ENCODE results near the gene ITSN1.
"Not testable (repeated sequence)": the region's sequence is repeated elsewhere in the genome, so short reads cannot be mapped to it uniquely, and the experiment has no call there.

The ITSN1 gene

DNA sequence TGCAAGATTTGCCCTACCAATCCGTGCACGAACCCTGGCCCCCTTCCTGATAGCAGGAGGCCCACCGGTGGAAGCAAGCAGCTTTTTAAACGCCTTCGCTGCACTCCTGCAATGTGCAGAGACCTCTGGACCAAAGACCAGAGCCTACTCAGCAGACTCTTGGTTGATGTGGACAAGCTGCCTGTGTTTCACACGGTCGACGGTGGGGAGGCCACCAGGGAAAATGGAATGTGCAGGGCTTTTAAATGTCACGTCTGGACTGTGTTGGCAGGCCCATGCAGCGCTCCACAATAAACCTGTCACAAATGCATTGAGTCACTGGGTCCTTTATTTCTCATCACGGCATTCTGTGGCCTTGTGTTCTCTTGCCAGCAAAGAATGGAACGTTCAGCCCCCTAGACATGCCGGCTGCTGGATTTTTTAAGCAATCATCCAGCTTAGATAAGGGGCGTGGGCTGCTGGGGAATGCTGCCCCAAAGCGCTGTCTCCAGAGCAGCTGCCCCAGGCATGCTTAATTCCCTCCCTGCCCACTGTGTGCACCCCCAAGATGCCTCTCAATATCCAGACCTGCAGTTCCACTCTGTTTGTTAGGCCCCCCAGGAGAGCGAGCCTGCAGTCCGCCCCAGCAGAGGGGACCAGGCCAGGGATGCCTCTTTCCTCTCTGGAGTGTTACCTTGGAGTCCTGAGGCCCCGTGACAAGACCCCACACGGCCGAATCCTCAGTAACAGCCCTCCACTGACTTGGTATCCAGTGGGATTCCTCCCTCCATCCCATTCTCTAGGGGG lies 202.0 kb downstream of the ITSN1 start:
- FAIRE-seq = no peak

DNA sequence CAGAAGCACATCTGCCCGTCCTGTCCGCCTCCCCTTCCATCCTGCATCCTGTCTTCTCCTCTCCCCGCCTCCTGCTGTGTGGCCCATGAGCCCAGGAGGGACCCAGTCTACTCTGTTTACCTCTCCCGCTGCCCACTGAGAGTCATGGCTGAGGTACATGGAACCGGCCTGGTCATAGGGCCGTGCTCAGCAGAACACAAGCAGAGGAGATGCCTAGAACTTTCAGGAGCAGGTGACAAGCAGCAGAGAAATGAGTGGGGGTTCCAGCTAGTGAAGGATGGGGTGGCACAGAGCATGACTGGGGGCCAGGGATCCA lies 202.5 kb downstream of the ITSN1 start:
- no peak for FAIRE-seq

GRCh38 chr21:33846141-33846540 lies 203.8 kb downstream of the ITSN1 start:
- no peak for FAIRE-seq

DNA sequence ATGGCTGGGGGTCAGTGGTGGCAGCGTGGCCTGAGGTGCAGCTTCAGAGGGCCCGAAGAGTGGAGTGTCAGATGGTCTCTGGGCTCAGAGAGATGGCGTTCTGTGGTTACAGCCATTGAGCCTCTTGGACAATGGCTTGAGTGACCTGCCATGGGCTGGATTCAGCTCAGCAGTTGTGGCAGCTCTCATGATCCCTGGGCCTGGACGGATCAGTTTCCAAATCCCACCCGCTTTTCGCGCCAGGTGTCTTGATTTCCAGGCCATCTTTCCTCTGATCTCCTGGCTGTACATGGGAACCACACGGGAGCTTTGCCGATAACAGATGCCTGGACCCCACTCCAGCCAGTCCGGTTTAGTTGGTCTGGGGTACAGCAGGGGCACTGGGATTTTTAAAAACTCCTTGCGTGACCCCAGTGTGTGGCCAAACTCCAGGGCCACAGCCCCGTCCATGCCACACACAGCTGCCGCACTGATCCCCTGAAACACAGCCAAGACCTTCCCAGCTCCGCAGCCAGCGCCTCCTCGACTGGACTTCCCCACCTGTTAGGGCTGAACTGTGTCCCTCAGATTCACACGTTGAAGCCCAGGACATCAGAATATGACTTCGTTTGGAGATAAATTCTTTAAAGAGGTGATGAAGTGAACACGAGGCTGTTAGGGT lies 205.4 kb downstream of the ITSN1 start:
- no peak for FAIRE-seq

GRCh38 chr21:33848249-33848953 lies 206.1 kb downstream of the ITSN1 start:
- FAIRE-seq = no peak

DNA sequence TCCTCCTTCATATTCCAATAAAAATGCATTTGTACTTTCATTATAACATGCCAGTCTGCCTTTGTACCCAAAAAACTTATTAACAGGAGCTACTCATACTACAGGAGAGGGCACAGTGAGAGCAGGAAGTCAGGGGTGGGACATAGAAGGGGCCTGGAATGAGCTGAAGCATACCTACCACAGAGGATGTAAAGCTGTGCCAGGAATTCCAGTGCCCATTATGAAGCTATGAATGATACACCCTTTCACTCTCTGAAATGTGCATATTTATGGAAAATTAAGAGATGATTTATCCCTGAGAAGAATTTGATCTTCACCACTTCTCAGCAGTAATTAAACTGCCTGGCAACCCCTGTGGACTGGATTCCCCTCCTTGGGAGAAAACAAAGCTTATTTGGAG lies 207.5 kb downstream of the ITSN1 start:
- no peak for FAIRE-seq

- no peak for FAIRE-seq
Observed at GRCh38 chr21:33850401-33850800, 208.1 kb downstream of the ITSN1 start.

DNA sequence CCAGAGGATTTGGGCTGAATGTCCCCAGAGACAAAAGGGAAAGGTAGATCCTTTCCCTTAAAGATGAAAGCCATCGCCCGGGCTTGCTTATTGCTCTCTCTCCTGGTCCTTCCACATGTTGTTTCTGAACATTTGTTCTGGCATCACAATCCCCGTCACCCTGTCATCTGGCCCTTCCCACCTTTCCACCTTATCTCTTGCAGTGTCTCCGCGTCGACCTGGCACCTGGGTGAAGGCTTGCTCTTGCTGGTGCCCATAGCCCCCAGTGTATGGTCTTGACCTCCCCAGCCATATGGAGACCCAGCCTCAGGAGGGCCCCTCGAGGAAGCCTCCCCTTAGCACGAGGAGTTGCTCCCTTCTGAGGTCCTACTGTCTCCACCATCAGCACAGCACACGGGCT lies 208.7 kb downstream of the ITSN1 start:
- FAIRE-seq = no peak

GRCh38 chr21:33852485-33852884 lies 210.2 kb downstream of the ITSN1 start:
- no peak for FAIRE-seq

- FAIRE-seq = no peak
Observed at GRCh38 chr21:33854604-33855003, 212.3 kb downstream of the ITSN1 start.

DNA sequence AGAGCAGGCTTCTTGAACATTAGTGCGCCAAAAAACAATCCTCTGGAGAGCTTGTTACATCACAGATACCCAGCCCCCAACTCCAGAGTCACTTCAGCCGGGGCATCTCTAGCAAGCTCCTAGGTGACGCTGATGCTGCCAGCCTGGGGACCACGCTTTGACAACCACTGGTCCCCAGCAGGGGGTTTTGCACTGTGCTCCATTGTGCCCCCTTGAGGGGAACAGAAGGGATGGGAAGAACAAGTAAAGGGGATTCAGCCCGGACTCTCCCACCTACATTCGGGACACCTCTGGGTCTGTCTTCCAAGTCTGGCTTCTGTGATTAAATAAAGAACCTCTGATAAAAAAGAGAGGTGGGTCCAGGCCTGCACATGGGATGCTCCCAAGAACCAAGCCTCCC lies 212.9 kb downstream of the ITSN1 start:
- FAIRE-seq = no peak

- no peak for FAIRE-seq
Observed at GRCh38 chr21:33856893-33857527, 214.7 kb downstream of the ITSN1 start.

DNA sequence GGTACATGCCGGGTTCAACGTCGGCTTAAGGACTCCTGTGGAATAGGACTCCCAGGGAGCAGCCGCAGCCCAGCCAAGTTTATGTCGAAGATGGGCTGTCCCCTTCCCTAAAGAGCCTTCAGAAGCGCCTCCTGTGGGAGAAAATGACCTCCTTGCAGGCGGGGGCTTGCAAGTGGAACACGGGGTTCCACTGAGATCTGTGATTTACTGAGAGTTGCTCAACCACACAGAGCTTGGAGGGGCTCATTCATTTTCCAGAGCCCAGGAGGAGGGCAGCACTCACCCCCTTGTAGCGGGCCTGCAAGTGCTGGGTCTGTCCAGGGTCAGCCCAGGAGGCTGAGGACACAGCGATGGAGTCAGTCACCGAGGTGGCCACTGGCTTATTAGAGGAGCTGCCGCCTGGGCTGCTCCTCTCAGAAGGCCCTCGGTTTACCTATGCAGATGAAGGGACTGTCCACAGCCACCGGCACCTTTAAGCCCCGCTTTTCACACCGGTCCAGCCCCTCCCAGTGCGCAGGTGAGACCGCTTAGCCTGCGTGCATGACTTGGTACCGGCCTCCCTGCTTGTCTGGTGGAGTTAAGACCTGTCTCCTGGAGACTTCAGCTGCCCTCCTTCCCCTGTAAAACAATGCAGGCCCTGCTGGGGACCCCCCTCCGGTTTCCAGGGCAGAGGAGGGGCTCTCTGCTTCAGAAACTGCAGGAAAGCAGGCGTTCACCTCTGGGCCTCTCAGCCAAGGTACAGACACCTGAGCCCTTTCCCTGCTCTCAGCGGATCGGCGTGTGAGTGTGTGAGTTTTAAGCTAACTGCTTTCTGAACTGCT lies 215.8 kb downstream of the ITSN1 start:
- no peak for FAIRE-seq

DNA sequence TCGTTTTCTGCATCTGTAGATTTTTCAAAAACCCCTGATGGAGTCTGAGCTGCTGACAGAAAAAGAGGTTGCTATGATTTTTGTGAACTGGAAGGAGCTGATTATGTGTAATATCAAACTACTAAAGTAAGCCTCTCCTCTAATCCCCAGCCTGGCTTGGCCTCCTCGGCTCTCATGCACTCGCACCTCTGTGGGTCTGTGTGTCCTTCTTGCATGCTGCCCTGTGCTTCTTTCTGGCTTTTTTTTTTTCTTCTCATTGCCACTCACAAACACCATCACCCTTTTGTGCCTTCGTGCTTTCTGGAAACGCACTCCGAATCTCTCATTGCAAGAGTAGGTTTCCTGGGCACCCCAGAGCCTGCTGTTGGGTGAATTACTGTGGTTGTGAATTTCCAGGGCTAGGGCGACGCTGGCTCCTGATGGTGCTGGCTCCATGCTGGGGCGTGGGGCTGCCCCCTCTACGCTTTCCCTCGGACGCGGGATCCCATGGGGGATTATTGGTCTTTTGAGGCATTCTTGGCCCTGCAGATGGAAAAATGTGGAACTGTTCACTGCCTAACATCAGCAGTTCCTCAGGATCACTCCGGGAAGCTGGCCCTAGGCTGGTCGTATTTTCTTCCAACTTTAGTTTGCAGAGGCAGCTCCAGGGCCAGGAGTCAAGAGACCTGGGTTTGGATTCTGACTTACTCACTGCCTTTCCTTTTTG lies 216.5 kb downstream of the ITSN1 start:
- FAIRE-seq = no peak

DNA sequence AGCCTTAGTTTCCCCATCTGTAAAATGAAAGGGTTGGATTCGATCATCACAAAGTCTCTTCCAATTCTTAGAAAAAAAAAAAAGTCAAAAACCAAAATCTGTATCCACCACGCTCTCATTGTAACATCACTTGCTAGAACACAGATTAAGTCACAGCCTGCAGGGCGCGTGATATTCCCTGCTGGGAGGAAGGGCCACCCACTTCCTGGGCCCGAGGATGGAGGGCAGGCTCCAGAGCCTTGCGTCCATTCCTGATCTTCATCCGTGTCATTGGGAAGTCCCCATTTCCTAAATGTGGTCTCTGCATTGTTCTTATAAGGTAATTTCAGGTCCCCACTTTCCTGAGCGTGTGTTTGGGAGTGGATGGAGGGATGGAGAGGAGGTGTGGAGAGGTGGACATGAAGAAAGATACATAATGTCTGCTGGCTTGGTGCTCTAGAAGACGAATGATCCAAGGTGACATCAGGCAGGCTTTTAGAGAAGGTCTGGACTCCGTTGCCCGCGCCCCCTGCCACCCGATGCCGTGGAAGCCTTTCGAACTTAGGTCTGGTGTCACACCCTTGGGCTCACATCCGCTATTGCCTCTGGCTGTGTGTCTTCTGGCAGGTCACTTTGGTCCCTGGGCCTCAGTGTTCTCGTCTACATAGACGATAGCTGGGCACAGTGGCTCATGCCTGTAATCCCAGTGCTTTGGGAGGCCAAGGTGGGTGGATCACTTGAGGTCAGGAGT lies 217.2 kb downstream of the ITSN1 start:
- FAIRE-seq = no peak

DNA sequence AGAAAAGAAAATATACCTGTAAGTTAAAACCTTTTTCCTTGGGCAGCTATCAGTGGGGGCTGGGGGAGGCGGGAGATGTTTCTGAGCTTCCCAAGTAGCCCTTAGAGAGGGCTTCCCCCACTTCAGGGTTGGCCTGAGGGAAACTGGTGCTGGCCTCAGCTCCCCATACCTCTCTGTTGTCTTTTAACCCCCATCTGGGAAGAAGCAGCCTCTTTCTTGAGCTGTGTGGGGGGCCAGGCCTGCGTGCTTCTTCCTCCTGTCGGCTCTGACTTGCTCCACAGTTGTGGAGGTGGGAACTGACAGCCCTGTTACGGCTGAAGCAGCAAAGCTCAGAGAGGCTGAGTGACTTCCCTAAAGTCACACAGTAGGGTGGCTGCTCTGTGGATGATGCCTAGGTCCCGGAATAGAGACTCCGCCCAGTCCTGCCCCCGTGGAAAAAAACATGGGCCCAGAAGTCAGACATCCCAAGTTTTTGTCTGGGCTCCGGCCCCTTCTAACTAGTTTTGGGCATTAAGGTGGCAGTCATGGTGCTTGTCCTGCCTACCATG lies 218.1 kb downstream of the ITSN1 start:
- FAIRE-seq = no peak

GRCh38 chr21:33861125-33861524 lies 218.8 kb downstream of the ITSN1 start:
- no peak for FAIRE-seq

DNA sequence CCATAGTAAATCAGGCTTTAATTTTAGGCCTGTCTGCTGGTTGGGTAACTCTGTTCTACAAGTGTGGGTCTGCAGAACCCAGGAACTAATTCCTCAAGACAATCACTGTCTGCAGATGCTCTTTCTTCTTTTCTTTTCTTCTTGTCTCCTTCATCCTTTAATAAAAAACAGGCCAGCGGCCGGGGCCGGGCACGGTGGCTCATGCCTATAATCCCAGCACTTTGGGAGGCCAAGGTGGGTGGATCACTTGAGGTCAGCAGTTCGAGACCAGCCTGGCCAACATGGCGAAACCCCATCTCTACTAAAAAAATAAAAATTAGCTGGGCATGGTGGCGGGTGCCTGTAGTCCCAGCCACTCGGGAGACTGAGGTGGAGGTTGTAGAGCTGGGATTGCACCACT lies 220.9 kb downstream of the ITSN1 start:
- not testable (repeated sequence) for FAIRE-seq

DNA sequence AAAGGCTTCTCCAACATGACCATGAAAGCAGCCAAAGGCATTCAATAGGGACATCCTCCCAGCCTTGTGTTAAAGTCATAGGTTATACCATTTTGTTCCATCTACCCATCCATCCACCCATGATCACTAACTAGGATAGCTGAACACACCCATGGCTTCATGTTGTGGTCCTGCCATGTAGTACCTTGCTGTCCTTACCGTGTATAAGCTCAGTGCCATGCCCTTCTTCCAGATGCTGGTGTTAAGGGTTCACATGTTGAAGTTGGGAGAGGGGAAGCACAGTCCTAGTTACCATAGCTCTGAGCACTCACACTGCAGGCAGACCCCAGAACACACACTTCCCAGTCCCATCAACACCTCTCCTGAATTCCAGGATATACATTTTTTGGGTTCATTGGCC lies 221.8 kb downstream of the ITSN1 start:
- no peak for FAIRE-seq

DNA sequence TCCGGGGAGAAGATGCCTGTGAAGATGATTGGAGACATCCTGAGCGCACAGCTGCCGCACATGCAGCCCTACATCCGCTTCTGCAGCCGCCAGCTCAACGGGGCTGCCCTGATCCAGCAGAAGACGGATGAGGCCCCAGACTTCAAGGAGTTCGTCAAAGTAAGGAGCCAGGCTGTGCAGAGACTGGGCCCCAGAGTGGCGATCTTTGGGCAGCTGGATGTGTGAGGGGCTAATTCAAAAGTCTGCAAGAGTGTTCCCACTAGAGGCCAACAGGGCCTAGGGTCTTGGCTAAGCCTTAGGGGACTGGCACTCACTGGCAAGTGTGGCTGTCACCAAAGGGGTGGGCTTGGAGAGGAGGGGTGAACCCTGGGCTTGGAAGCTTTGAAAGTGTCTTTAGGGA lies 222.9 kb downstream of the ITSN1 start:
- FAIRE-seq = no peak

- FAIRE-seq = no peak
Observed at GRCh38 chr21:33865996-33866575, 223.8 kb downstream of the ITSN1 start.
